ENCODE data around the gene SORT1. TPM values are rescaled to one million over a fixed set of nuclear protein-coding genes. Genes with fewer than 3 reads are reported as not detected.

SORT1 gene
- total RNA-seq, 1 experiment from 2014 or later = 47.9 TPM

GRCh38 chr1:109267743-109268300 is 129.9 kb downstream of the SORT1 start:
- Histone ChIP-seq H3K4me1 (ENCODE audit: insufficient read depth, low read length) (no peaks in the 10 kb centered on the region), H2BK12ac (ENCODE audit: insufficient read length, low read depth, low read length) (no peak overlapping the region), H4K8ac (replicated peaks; ENCODE audit: insufficient read length, low read depth, low read length) (no peak overlapping the region), H3K27me3 (ENCODE audit: insufficient read depth, low read length) (no peaks in the 10 kb centered on the region), H4K91ac (ENCODE audit: insufficient read length, low read depth, low read length) (no peak overlapping the region), H3T11ph (ENCODE audit: low read length) (no peak overlapping the region), H3K4ac (ENCODE audit: low read depth, low read length) (no peak overlapping the region), H4K20me1 (ENCODE audit: control insufficient read depth, insufficient read depth, insufficient read length) (no peaks in the 10 kb centered on the region), H4K5ac (ENCODE audit: insufficient read length, low read depth, low read length) (no peak overlapping the region), H3K79me2 (ENCODE audit: insufficient read depth, low read length) (no peaks in the 10 kb centered on the region), H3K9ac (ENCODE audit: extremely low read depth, insufficient read length, low read length) (no peak overlapping the region), H2BK5ac (ENCODE audit: insufficient read length, low read length) (no peak overlapping the region), H2BK120ac (ENCODE audit: low read depth, low read length, poor library complexity, severe bottlenecking) (no peak overlapping the region), H2BK20ac (ENCODE audit: low read depth, low read length, poor library complexity, severe bottlenecking) (no peak overlapping the region), H3K27ac (ENCODE audit: insufficient read length, low read depth, low read length) (no peak overlapping the region), H2AFZ (ENCODE audit: low read length) (no peak overlapping the region), H3K18ac (ENCODE audit: insufficient read length, low read depth, low read length) (no peak overlapping the region), H3K23ac (ENCODE audit: insufficient read length, low read depth, low read length) (no peak overlapping the region), H2AK5ac (ENCODE audit: insufficient read length, low read length) (no peak overlapping the region), H3K4me2 (ENCODE audit: insufficient read depth, insufficient read length, low read length) (no peak overlapping the region), H3K23me2 (ENCODE audit: insufficient read length, low read depth, low read length, poor library complexity, severe bottlenecking) (no peaks in the 10 kb centered on the region), H3K14ac (ENCODE audit: insufficient read depth, low read length) (no peak overlapping the region; the same call in 1 of the 2 replicates), H3K9me3 (ENCODE audit: control insufficient read depth, low read depth, low read length) (no peaks in the 10 kb centered on the region), H3K56ac (ENCODE audit: insufficient read length, low read depth, low read length) (no peak overlapping the region), H2BK15ac (ENCODE audit: low read depth, low read length) (no peak overlapping the region), H3K79me1 (ENCODE audit: insufficient read depth, low read depth, low read length, poor library complexity, severe bottlenecking) (no peaks in the 10 kb centered on the region)
- Mint-ChIP-seq H3K4me1 (peaks cover 4 to 10% of the 10 kb centered on the region in 2 experiments; a peak in 3 of 4 replicates), H3K9me3 (no peaks in the 10 kb centered on the region; a peak in 1 of 5 replicates), H3K4me3 (no peak overlapping the region), H3K27ac (no peak overlapping the region; a peak in 1 of 7 replicates), H3K27me3 (ENCODE audit: low read depth) (no peaks in the 10 kb centered on the region), H3K36me3 (ENCODE audit: insufficient read depth in 1 of 3, low read depth in 3 of 3) (peaks cover 9 to 59% (median 44%) of the 10 kb centered on the region in 3 experiments; a peak in 6 of 7 replicates)
- TF ChIP-seq, protein P1, sequence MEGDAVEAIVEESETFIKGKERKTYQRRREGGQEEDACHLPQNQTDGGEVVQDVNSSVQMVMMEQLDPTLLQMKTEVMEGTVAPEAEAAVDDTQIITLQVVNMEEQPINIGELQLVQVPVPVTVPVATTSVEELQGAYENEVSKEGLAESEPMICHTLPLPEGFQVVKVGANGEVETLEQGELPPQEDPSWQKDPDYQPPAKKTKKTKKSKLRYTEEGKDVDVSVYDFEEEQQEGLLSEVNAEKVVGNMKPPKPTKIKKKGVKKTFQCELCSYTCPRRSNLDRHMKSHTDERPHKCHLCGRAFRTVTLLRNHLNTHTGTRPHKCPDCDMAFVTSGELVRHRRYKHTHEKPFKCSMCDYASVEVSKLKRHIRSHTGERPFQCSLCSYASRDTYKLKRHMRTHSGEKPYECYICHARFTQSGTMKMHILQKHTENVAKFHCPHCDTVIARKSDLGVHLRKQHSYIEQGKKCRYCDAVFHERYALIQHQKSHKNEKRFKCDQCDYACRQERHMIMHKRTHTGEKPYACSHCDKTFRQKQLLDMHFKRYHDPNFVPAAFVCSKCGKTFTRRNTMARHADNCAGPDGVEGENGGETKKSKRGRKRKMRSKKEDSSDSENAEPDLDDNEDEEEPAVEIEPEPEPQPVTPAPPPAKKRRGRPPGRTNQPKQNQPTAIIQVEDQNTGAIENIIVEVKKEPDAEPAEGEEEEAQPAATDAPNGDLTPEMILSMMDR (conservative IDR thresholded peaks at IDR 0.05) = no peak
- WGBS (ENCODE audit: extremely low coverage, insufficient read length, low lambda C conversion rate) = no CpG with 5 or more reads among the region's 17 CpGs
- no peak for DNase-seq
